Measurements from ENCODE around the gene PRM3.

Gene PRM3

GRCh38 chr16:11231367-11231970 lies 42.0 kb downstream of the PRM3 start:
- DNase-seq (ENCODE audit: insufficient read length, low spot score) (no peak), FAIRE-seq (no peak)

GRCh38 chr16:11229906-11230305 lies 43.5 kb downstream of the PRM3 start:
- no peak for DNase-seq (ENCODE audit: insufficient read length, low spot score)
- FAIRE-seq: no peak

GRCh38 chr16:11229432-11229831 lies 44.0 kb downstream of the PRM3 start:
- DNase-seq (ENCODE audit: insufficient read length, low spot score) (no peak), FAIRE-seq (no peak)

GRCh38 chr16:11225677-11226549 lies 47.5 kb downstream of the PRM3 start:
- no peak for DNase-seq (ENCODE audit: insufficient read length, low spot score)

GRCh38 chr16:11224894-11225676 lies 48.3 kb downstream of the PRM3 start:
- FAIRE-seq: peak; percentile 99
- peak; percentile 89 for DNase-seq (ENCODE audit: insufficient read length, low spot score)

More at GRCh38 chr16:11225677-11226549, 47.5 kb downstream of the PRM3 start:
- FAIRE-seq: no peak

GRCh38 chr16:11224096-11224893 lies 49.1 kb downstream of the PRM3 start:
- peak; percentile 95 for FAIRE-seq
- DNase-seq (ENCODE audit: insufficient read length, low spot score): peak; percentile 72
